Measurements from ENCODE around the gene GOLGA6L10. TPM values are rescaled to one million over a fixed set of nuclear protein-coding genes. Genes with fewer than 3 reads are reported as not detected.
"Not testable (repeated sequence)": the region's sequence is repeated elsewhere in the genome, so short reads cannot be mapped to it uniquely, and the experiment has no call there.

Gene GOLGA6L10, protein sequence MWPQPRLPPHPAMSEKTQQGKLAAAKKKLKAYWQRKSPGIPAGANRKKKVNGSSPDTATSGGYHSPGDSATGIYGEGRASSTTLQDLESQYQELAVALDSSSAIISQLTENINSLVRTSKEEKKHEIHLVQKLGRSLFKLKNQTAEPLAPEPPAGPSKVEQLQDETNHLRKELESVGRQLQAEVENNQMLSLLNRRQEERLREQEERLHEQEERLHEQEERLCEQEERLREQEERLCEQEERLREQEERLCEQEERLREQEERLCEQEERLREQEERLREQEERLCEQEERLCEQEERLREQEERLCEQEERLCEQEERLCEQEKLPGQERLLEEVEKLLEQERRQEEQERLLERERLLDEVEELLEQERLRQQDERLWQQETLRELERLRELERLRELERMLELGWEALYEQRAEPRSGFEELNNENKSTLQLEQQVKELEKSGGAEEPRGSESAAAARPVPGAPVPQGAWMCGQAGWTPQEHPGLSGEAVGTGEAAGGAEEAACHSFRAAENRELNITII
- 1.9 TPM for polyA plus RNA-seq (2013, experiment 1 of 2)
- polyA plus RNA-seq (2013, experiment 2 of 2), result 2.7 TPM

DNA sequence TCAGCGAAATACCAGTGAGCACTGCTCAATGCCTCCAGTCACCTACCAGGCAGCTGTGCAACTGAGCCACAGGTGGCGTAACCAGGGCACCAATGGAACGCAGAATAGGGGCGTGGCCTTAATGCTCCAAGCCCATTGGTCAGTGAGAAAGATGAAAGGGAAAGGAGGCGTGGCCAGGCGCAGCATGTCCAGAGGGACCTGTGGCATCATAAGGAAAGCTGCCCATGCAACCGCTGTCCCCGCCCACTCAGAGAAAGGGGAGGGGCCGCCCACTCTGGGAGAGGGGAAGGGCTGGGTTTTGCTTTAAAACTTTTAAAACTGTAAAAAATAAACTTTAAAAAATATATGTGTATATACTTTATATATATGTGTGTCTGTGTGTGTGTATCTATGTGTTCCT lies at the start of gene GOLGA6L10:
Gene GOLGA6L10, minus strand, starts transcription at position 101 of the 400 bp plus-strand sequence. Its CDS starts 100 bp downstream, at position 1.
- not testable (repeated sequence) for H3K4me1 ChIP-seq (ENCODE audit: insufficient read depth, low read length); H3K4me3 ChIP-seq (ENCODE audit: low read length); H3K9ac ChIP-seq (ENCODE audit: low read depth, low read length); H3K27ac ChIP-seq (ENCODE audit: low read depth, low read length); H3K27me3 ChIP-seq (ENCODE audit: insufficient read depth, low read length); H3K36me3 ChIP-seq (ENCODE audit: insufficient read depth, low read length); H3K9me3 ChIP-seq (ENCODE audit: insufficient read depth, low read depth, low read length)
- no CpG with 5 or more reads among the region's 9 CpGs for WGBS

DNA sequence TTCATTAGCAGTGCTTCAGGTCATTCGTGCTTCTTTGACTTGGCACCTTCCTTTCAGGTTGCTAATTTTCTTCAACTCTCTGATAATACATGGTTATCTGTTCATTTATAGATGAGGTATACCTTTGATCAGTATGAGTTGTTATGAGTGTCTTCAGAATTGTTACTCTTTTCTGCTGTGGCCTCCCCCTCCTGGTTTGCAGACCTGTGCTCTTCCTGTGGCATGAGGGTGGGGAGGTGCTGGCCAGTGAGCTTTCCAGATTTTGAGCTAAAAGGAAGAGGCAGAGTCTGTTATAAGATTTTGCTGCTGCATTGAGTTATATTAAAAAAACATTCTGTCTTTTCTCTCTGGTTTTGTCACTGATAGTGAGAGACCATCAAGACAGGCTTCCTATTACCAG lies 49.5 kb upstream of the GOLGA6L10 start:
- Histone ChIP-seq H3K4me3 (ENCODE audit: low read length) (no peak overlapping the region), H3K9ac (ENCODE audit: low read depth, low read length) (no peak overlapping the region), H3K9me3 (ENCODE audit: insufficient read depth, low read depth, low read length) (no peaks in the 10 kb centered on the region), H3K27ac (ENCODE audit: low read depth, low read length) (no peak overlapping the region), H3K27me3 (ENCODE audit: insufficient read depth, low read length) (no peaks in the 10 kb centered on the region), H3K4me1 (ENCODE audit: insufficient read depth, low read length) (peaks cover 13% of the 10 kb centered on the region; the same call in 1 of the 2 replicates), H3K36me3 (ENCODE audit: insufficient read depth, low read length) (no peaks in the 10 kb centered on the region)
- no CpG with 5 or more reads among the region's 1 CpG for WGBS

DNA sequence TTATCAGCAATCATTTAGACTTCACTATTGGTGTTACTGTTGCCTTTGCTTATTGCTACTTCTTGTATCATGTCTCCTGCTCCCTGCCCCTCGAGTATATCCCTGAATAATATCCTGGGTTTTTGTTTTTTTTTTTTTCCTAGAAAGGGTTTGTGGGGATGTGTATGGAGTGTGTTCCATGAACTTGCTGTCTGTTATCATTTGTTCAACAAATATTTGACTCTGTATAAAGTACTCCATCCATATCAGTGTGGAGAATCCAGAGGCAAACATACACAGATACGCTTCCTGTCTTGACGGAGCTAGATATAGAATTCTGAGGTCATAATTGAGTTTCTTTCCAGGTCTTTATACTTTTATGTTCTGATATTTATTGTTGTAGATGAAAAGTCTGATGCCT lies 48.5 kb upstream of the GOLGA6L10 start:
- Histone ChIP-seq H3K4me1 (ENCODE audit: insufficient read depth, low read length) (peaks cover 13% of the 10 kb centered on the region; the same call in 1 of the 2 replicates), H3K9me3 (ENCODE audit: insufficient read depth, low read depth, low read length) (no peaks in the 10 kb centered on the region), H3K4me3 (ENCODE audit: low read length) (no peak overlapping the region), H3K36me3 (ENCODE audit: insufficient read depth, low read length) (no peaks in the 10 kb centered on the region), H3K27ac (ENCODE audit: low read depth, low read length) (no peak overlapping the region), H3K9ac (ENCODE audit: low read depth, low read length) (no peak overlapping the region), H3K27me3 (ENCODE audit: insufficient read depth, low read length) (no peaks in the 10 kb centered on the region)
- WGBS, result 91% methylated on average over 3 of the region's 3 CpGs

DNA sequence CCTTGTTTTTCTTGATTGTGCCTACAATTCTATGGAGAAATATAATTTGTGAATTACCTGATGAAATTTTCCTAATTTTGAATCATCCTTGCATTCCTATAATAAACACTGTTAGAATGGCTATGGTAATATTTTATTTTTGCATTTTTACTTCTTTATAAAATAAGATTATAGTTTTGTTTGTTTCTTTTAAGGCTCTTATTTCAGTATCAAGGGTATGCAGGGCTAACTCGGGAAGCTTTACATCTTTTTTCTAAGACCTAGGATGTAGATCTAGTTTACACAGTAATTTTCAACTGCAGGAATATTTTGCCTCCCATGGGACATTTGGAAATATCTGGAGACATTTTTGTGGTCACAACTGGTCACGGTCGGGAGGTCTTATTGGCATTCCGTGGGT lies 46.5 kb upstream of the GOLGA6L10 start:
- H3K4me1 ChIP-seq (ENCODE audit: insufficient read depth, low read length), result peaks cover 18% of the 10 kb centered on the region
- H3K27ac ChIP-seq (ENCODE audit: low read depth, low read length); H3K27me3 ChIP-seq (ENCODE audit: insufficient read depth, low read length); H3K36me3 ChIP-seq (ENCODE audit: insufficient read depth, low read length); H3K9ac ChIP-seq (ENCODE audit: low read depth, low read length); H3K4me3 ChIP-seq (ENCODE audit: low read length); H3K9me3 ChIP-seq (ENCODE audit: insufficient read depth, low read depth, low read length): not testable (repeated sequence)
- no CpG with 5 or more reads among the region's 4 CpGs for WGBS

DNA sequence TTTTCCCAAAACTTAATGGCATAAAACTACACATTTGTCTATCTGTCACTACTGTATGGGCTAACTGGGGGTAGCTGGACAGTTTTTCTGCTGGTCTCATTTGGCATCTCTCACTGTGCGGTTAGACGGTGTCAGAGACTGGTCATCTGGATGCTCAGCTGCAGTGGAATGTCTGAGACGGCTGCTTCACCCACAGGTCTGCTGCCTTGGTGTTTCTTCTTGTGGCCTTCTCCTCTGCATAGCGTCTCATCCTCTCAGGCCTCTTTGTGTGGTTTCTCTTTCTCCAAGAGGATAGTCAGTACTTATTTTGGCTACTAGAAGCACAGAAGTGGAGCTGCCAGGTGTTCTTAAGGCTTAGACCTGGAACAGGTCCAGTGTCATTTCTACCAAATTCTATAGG lies 44.4 kb upstream of the GOLGA6L10 start:
- H3K9me3 ChIP-seq (ENCODE audit: insufficient read depth, low read depth, low read length), result no peaks in the 10 kb centered on the region
- no peak overlapping the region for H3K27ac ChIP-seq (ENCODE audit: low read depth, low read length)
- H3K36me3 ChIP-seq (ENCODE audit: insufficient read depth, low read length), result no peaks in the 10 kb centered on the region
- 97% methylated on average over 4 of the region's 4 CpGs for WGBS
- no peak overlapping the region for H3K9ac ChIP-seq (ENCODE audit: low read depth, low read length)
- no peaks in the 10 kb centered on the region for H3K27me3 ChIP-seq (ENCODE audit: insufficient read depth, low read length)
- no peak overlapping the region for H3K4me3 ChIP-seq (ENCODE audit: low read length)
- peaks cover 10% of the 10 kb centered on the region for H3K4me1 ChIP-seq (ENCODE audit: insufficient read depth, low read length)

DNA sequence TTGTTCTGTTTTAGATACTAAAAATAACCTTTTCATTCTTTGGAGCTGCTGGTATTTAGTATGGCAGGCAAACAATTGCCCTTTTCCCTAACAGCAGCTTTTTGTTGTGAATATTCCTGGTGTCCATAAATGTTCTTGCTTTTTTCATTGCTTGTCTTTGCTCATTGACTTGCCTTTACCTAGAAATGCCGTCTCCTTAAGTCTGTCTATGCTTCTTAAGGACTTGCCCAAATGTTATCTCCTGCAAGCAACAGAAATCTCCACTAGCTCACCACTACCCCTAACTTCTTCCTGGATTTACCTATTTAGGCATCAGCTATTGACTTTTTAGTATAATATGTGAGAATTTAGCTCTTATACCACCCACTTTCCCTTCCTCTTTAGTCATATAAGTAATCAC lies 42.8 kb upstream of the GOLGA6L10 start:
- H3K4me1 ChIP-seq (ENCODE audit: insufficient read depth, low read length), result peaks cover 11% of the 10 kb centered on the region
- WGBS, result 89% methylated on average over 1 of the region's 1 CpG
- H3K4me3 ChIP-seq (ENCODE audit: low read length), result not testable (repeated sequence)

DNA sequence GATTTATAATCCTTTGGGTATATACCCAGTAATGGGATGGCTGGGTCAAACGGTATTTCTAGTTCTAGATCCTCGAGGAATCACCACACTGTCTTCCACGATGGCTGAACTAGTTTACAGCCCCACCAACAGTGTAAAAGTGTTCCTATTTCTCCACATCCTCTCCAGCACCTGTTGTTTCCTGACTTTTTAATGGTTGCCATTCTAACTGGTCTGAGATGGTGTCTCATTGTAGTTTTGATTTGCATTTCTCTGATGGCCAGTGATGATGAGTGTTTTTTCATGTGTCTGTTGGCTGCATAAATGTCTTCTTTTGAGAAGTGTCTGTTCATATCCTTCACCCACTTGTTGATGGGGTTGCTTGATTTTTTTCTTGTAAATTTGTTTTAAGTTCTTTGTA lies 40.9 kb upstream of the GOLGA6L10 start:
- H3K9ac ChIP-seq (ENCODE audit: low read depth, low read length); H3K36me3 ChIP-seq (ENCODE audit: insufficient read depth, low read length); H3K27ac ChIP-seq (ENCODE audit: low read depth, low read length); H3K27me3 ChIP-seq (ENCODE audit: insufficient read depth, low read length); H3K4me3 ChIP-seq (ENCODE audit: low read length); H3K9me3 ChIP-seq (ENCODE audit: insufficient read depth, low read depth, low read length): not testable (repeated sequence)
- WGBS, result 91% methylated on average over 3 of the region's 3 CpGs
- H3K4me1 ChIP-seq (ENCODE audit: insufficient read depth, low read length), result peaks cover 11% of the 10 kb centered on the region

More for the DNA sequence above, 42.8 kb upstream of the GOLGA6L10 start:
- not testable (repeated sequence) for H3K27ac ChIP-seq (ENCODE audit: low read depth, low read length); H3K9ac ChIP-seq (ENCODE audit: low read depth, low read length); H3K9me3 ChIP-seq (ENCODE audit: insufficient read depth, low read depth, low read length); H3K27me3 ChIP-seq (ENCODE audit: insufficient read depth, low read length); H3K36me3 ChIP-seq (ENCODE audit: insufficient read depth, low read length)

DNA sequence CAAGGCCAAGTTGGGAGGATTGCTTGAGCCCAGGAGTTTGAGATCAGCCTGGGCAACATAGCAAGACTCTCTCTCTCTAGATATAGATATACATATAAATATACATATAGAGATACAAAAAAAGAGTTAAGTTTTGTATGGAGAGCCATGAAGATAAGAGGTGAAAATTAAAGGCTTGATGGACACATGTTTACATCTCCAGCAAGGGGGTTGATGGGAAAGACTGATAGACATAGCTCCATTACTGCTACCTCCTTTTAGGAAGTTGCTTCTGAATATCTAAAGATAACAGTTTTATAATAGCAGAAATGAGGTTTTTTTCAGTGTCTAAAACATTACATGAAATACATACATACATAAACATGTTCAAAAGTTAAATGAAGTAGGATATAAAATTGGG lies 37.9 kb upstream of the GOLGA6L10 start:
- not testable (repeated sequence) for H3K36me3 ChIP-seq (ENCODE audit: insufficient read depth, low read length); H3K27ac ChIP-seq (ENCODE audit: low read depth, low read length); H3K4me3 ChIP-seq (ENCODE audit: low read length); H3K9ac ChIP-seq (ENCODE audit: low read depth, low read length); H3K27me3 ChIP-seq (ENCODE audit: insufficient read depth, low read length); H3K9me3 ChIP-seq (ENCODE audit: insufficient read depth, low read depth, low read length)
- peaks cover 14% of the 10 kb centered on the region for H3K4me1 ChIP-seq (ENCODE audit: insufficient read depth, low read length)

DNA sequence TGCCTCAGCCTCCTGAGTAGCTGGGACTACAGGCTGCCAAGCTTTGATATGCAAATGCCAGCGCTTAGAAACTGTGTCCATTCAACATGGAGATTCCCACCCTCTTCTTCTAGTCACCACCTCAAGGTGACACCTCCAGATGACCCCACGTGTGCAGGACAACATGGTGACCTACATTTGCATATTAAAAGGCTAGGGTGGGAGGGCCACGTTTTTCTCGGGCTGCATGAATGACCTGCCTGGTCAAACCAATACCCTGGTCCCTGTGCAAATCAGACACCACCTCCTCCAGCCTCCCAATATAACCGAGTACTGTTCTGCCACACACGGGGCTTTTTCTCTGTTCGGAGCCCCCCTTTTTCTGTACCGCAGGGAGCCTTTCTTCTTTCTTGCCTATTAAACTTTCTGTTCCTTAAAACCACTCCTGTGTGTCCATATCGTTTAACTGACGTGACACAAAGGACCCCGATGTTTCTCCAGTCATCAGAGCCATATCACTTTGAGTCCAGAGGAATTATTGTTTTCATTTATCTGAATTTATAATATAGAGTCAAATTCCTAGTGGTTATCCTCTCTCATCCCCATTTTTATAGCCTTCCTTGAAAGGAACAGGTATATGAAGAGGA lies 32.2 kb upstream of the GOLGA6L10 start:
- not testable (repeated sequence) for H3K27ac ChIP-seq (ENCODE audit: low read depth, low read length); H3K9ac ChIP-seq (ENCODE audit: low read depth, low read length); H3K27me3 ChIP-seq (ENCODE audit: insufficient read depth, low read length); H3K4me3 ChIP-seq (ENCODE audit: low read length); H3K36me3 ChIP-seq (ENCODE audit: insufficient read depth, low read length); H3K9me3 ChIP-seq (ENCODE audit: insufficient read depth, low read depth, low read length)
- WGBS, result 62% methylated on average over 10 of the region's 11 CpGs
- peaks cover 19% of the 10 kb centered on the region for H3K4me1 ChIP-seq (ENCODE audit: insufficient read depth, low read length)

DNA sequence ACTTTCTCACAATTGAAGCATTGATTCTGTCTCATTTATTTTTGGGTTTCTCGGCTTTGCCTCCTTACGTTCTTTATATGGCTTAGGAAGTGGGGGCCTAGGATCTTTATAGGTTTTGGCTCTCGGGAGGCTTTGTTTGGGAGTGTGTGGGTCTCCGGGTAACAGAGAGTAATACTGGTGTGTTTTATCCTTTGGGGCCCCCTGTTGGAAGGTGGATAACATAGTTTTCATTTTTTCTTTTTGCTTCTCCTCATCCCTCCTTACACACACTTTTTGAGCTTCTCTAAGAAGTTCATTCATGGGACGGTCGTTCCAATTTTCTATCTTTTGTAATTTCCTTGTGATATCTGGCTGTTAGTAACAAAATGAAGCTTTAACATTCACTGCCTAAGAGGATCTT lies 30.3 kb upstream of the GOLGA6L10 start:
- H3K4me1 ChIP-seq (ENCODE audit: insufficient read depth, low read length), result peaks cover 18% of the 10 kb centered on the region
- H3K9me3 ChIP-seq (ENCODE audit: insufficient read depth, low read depth, low read length); H3K4me3 ChIP-seq (ENCODE audit: low read length); H3K27ac ChIP-seq (ENCODE audit: low read depth, low read length); H3K27me3 ChIP-seq (ENCODE audit: insufficient read depth, low read length); H3K9ac ChIP-seq (ENCODE audit: low read depth, low read length); H3K36me3 ChIP-seq (ENCODE audit: insufficient read depth, low read length): not testable (repeated sequence)
- WGBS, result 86% methylated on average over 2 of the region's 6 CpGs

DNA sequence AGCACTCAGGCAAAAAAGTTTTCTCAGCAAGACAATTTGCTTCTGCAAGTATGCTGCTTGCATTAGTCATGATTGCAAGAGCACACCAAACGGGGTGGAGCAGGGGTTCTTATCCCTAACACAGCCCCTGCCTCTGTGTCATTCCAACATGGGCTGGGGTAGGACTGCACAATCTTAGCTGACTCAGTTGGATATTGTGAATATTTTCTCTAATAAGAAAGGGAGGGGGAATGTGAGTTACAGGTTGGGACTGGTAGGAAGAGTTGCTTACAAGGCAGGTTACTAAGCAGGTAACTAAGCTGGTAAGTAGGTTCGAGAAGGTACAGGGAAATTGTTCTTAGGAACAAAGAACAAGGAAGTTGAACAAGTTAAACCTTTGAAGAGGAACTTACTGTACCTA lies 24.4 kb upstream of the GOLGA6L10 start:
- H3K9ac ChIP-seq (ENCODE audit: low read depth, low read length); H3K9me3 ChIP-seq (ENCODE audit: insufficient read depth, low read depth, low read length); H3K4me3 ChIP-seq (ENCODE audit: low read length); H3K27ac ChIP-seq (ENCODE audit: low read depth, low read length); H3K27me3 ChIP-seq (ENCODE audit: insufficient read depth, low read length); H3K36me3 ChIP-seq (ENCODE audit: insufficient read depth, low read length): not testable (repeated sequence)
- peaks cover 22% of the 10 kb centered on the region for H3K4me1 ChIP-seq (ENCODE audit: insufficient read depth, low read length)
- WGBS, result 57% methylated on average over 2 of the region's 2 CpGs

Data from HUES64 (cell line).